CD14-positive monocyte (primary cell): ENCODE measurements around the gene S100A5. TPM values are rescaled to one million over a fixed set of nuclear protein-coding genes. Genes with fewer than 3 reads are reported as not detected.

ENCODE experiments used
- DNase-seq, 3 donors: peaks; one replicate each; pipeline ENCODE4 v3.0.0-alpha.2; 2011 to 2022
- H2AFZ ChIP-seq: 2 replicates; pipeline ENCODE4 v1.6.0; 2012; ENCODE audit warnings: mild to moderate bottlenecking, low read depth, low read length, inconsistent platforms; ENCODE audit not compliant: insufficient read depth, poor library complexity, severe bottlenecking
- H3K27ac ChIP-seq, 2 donors: 1 replicate in 1 of 2; 2 replicates in 1 of 2; pipeline ENCODE4 v1.5.1; 2012 to 2013; ENCODE audit warnings: low read length in 2 of 2, control low read depth in 1 of 2, inconsistent platforms in 1 of 2, low read depth in 1 of 2, mild to moderate bottlenecking in 1 of 2
- H3K27me3 ChIP-seq, 2 donors: one replicate each; pipeline versions ENCODE4 v1.6.0 to v1.6.1; 2011 to 2013; ENCODE audit warnings: low read length in 2 of 2; ENCODE audit not compliant: control insufficient read depth in 2 of 2, insufficient read depth in 2 of 2
- H3K36me3 ChIP-seq, 2 donors: replicated peaks in 1 of 2; 1 replicate in 1 of 2; 2 replicates in 1 of 2; pipeline versions ENCODE4 v1.5.1 to v1.6.1; 2012 to 2013; ENCODE audit warnings: low read length in 2 of 2, control low read depth in 1 of 2, inconsistent platforms in 1 of 2, mild to moderate bottlenecking in 1 of 2; ENCODE audit not compliant: insufficient read depth in 2 of 2, control insufficient read depth in 1 of 2
- H3K4me1 ChIP-seq, 2 donors: 1 replicate in 1 of 2; 2 replicates in 1 of 2; pipeline versions ENCODE4 v1.5.1 to v1.6.1; 2012 to 2013; ENCODE audit warnings: low read length in 2 of 2, control low read depth in 1 of 2, inconsistent platforms in 1 of 2, mild to moderate bottlenecking in 1 of 2, moderate library complexity in 1 of 2; ENCODE audit not compliant: insufficient read depth in 2 of 2, control insufficient read depth in 1 of 2
- H3K4me2 ChIP-seq: replicated peaks from 2 replicates; pipeline ENCODE3; 2012; ENCODE audit warnings: low read length, moderate library complexity, mild to moderate bottlenecking; ENCODE audit not compliant: poor library complexity, severe bottlenecking; ENCODE audit errors: extremely low read depth
- H3K4me3 ChIP-seq, 3 experiments: fragments of 200-600 bp in 1 of 3; sonication (generic) in 1 of 3; replicated peaks in 1 of 3; 1 replicate in 2 of 3; 2 replicates in 1 of 3; pipeline ENCODE4 v1.5.1; 2011 to 2013; ENCODE audit warnings: low read length in 3 of 3, mild to moderate bottlenecking in 3 of 3, control low read depth in 2 of 3, low read depth in 2 of 3, inconsistent platforms in 1 of 3, moderate library complexity in 1 of 3
- H3K79me2 ChIP-seq: 2 replicates; pipeline ENCODE4 v1.6.0; 2012; ENCODE audit warnings: mild to moderate bottlenecking, control low read depth, inconsistent platforms, low read length, moderate library complexity; ENCODE audit not compliant: insufficient read depth
- H3K9ac ChIP-seq: 2 replicates; pipeline ENCODE4 v1.6.0; 2017; ENCODE audit warnings: low read length, mild to moderate bottlenecking; ENCODE audit not compliant: insufficient read depth, poor library complexity, severe bottlenecking
- H3K9me3 ChIP-seq, 2 donors: replicated peaks in 1 of 2; 1 replicate in 1 of 2; 2 replicates in 1 of 2; pipeline versions ENCODE4 v1.5.1 to v1.6.1; 2012 to 2013; ENCODE audit warnings: low read length in 2 of 2, control low read depth in 1 of 2; ENCODE audit not compliant: control insufficient read depth in 1 of 2, insufficient read depth in 1 of 2
- H4K20me1 ChIP-seq: 2 replicates; pipeline ENCODE4 v1.6.0; 2012; ENCODE audit warnings: mild to moderate bottlenecking, low read length, control low read depth, moderate library complexity; ENCODE audit not compliant: insufficient read depth
- H3K27ac Mint-ChIP-seq, 7 donors: one replicate each; pipeline ENCODE4 v1.8.0; 2020; ENCODE audit warnings: mild to moderate bottlenecking in 7 of 7, mixed read lengths in 7 of 7, moderate library complexity in 6 of 7, inconsistent platforms in 2 of 7
- H3K27me3 Mint-ChIP-seq, 3 donors: one replicate each; pipeline ENCODE4 v1.8.0; 2021 to 2022; ENCODE audit warnings: low read depth in 3 of 3, mild to moderate bottlenecking in 3 of 3, mixed read lengths in 3 of 3, moderate library complexity in 3 of 3, inconsistent platforms in 1 of 3
- H3K36me3 Mint-ChIP-seq, 2 donors: one replicate each; pipeline ENCODE4 v1.8.0; 2020; ENCODE audit warnings: mixed read lengths in 2 of 2, inconsistent platforms in 1 of 2, mild to moderate bottlenecking in 1 of 2
- H3K4me1 Mint-ChIP-seq: one replicate; pipeline ENCODE4 v1.8.0; 2020; ENCODE audit warnings: mild to moderate bottlenecking, mixed read lengths
- H3K4me3 Mint-ChIP-seq, 2 donors: one replicate each; pipeline ENCODE4 v1.8.0; 2020; ENCODE audit warnings: mild to moderate bottlenecking in 2 of 2, mixed read lengths in 2 of 2, moderate library complexity in 1 of 2
- H3K9me3 Mint-ChIP-seq, 7 donors: one replicate each; pipeline ENCODE4 v1.8.0; 2020 to 2022; ENCODE audit warnings: mixed read lengths in 7 of 7, mild to moderate bottlenecking in 6 of 7, moderate library complexity in 6 of 7, inconsistent platforms in 2 of 7
- CTCF ChIP-seq: fragments of 200-600 bp; IDR thresholded peaks from one replicate; pipeline ENCODE4 v1.8.0; 2022; ENCODE audit warnings: antibody characterized with exemption, mild to moderate bottlenecking
- WGBS: methylation state at CpG from one replicate; pipeline ENCODE4 v1.1.5; 2013; ENCODE audit warnings: missing lambda C conversion rate; ENCODE audit not compliant: insufficient coverage; 5-methylcytosine and 5-hydroxymethylcytosine counted together
- intact Hi-C, 2 donors: fragments of 100-400 bp; cut with micrococcal nuclease; formaldehyde crosslinking; loops; one replicate each; pipeline versions ENCODE4 v1.15.0 to v1.15.1; 2023
- polyA plus RNA-seq, 3 donors: library from polyadenylated mRNA; depleted of rRNA in 1 of 3; unstranded in 2 of 3; stranded (reverse) in 1 of 3; fragments of 300-500 nt in 2 of 3; fragments of >200 nt in 1 of 3; fragmentation: Illumina TruSeq in 2 of 3; gene quantifications; 1 replicate in 2 of 3; 2 replicates in 1 of 3; pipeline ENCODE4 v1.2.3, GENCODE V29; 2012 to 2021

Gene S100A5
- polyA plus RNA-seq, 3 donors: 1.4 to 2.1 TPM; not detected in 1

- no peaks in the 10 kb centered on the region for H3K9me3 Mint-ChIP-seq
- Histone ChIP-seq H3K4me2 (no peak overlapping the region), H4K20me1 (no peaks in the 10 kb centered on the region), H3K4me3 (no peak overlapping the region), H2AFZ (no peak overlapping the region), H3K27ac (no peak overlapping the region), H3K4me1 (peaks cover 34 to 36% of the 10 kb centered on the region in 2 donors), H3K36me3 (no peaks in the 10 kb centered on the region), H3K9me3 (no peaks in the 10 kb centered on the region), H3K27me3 (no peaks in the 10 kb centered on the region), H3K9ac (no peak overlapping the region), H3K79me2 (no peaks in the 10 kb centered on the region)
- intact Hi-C loops: no loop called here
- no peak overlapping the region for H3K4me3 Mint-ChIP-seq
- peaks cover 0 to 2% (median 2%) of the 10 kb centered on the region in 3 donors for H3K27me3 Mint-ChIP-seq
- no peak for TF ChIP-seq CTCF
- peak overlapping the region in 1 of 7 donors; percentile 70 for H3K27ac Mint-ChIP-seq
- WGBS: 100% methylated on average over 3 of the region's 3 CpGs
- peaks cover 42% of the 10 kb centered on the region for H3K4me1 Mint-ChIP-seq
- H3K36me3 Mint-ChIP-seq: no peaks in the 10 kb centered on the region
- no peak for DNase-seq
These were observed 20.8 kb upstream of the S100A5 start for GRCh38 chr1:153561466-153561985.

DNA sequence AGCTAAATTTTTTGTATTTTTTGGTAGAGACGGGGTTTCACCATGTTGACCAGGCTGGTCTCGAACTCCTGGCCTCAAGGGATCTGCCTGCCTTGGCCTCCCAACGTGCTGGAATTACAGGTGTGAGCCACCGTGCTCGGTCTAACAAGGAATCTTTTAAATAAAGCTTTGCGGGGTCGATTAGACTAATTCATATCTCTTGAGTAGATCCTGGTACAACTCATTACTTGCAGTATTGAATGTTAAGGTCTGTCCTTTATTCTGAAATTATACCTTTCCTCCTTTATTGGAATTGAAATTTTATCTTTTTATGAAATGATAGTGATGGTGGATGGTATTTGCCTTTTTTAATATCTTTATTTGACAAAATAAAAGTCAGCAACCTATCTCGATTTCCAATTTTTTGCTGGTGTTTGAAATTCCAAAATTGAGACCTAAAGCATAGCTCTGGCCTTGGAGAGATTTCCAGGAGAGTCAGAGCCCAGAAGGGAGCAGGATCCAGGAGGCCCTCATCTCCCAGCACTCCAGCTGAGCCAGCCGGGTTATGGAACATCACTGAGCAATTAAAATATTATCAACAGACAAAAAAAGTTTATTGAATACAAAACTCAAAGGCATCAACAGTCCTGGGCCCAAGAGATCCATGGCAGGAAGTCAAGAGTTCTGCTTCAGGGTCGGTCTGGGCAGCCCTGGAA lies 20.2 kb upstream of the S100A5 start:
- Mint-ChIP-seq H3K27me3 (peaks cover 0 to 2% (median 2%) of the 10 kb centered on the region in 3 donors), H3K36me3 (no peaks in the 10 kb centered on the region), H3K27ac (peak overlapping the region in 1 of 7 donors; percentile 50), H3K9me3 (no peaks in the 10 kb centered on the region), H3K4me3 (no peak overlapping the region), H3K4me1 (peaks cover 42% of the 10 kb centered on the region)
- intact Hi-C loops: no loop called here
- Histone ChIP-seq H3K27ac (no peak overlapping the region), H3K9me3 (no peaks in the 10 kb centered on the region), H3K4me1 (peaks cover 32 to 37% of the 10 kb centered on the region in 2 donors), H3K9ac (no peak overlapping the region), H3K36me3 (no peaks in the 10 kb centered on the region), H2AFZ (no peak overlapping the region), H3K4me2 (no peak overlapping the region), H3K4me3 (no peak overlapping the region), H3K79me2 (no peaks in the 10 kb centered on the region), H3K27me3 (no peaks in the 10 kb centered on the region), H4K20me1 (no peaks in the 10 kb centered on the region)
- DNase-seq: no peak
- whole genome bisulfite sequencing: 82% methylated on average over 5 of the region's 10 CpGs
- no peak for TF ChIP-seq CTCF
